MM.1S (cell line): ENCODE measurements around the gene RHOT1.
"Not testable (repeated sequence)": the region's sequence is repeated elsewhere in the genome, so short reads cannot be mapped to it uniquely, and the experiment has no call there.

Source experiments
- DNase-seq: peaks from one replicate; pipeline ENCODE4 v3.0.0-alpha.2; 2015
- H2AFZ ChIP-seq: fragments of 300-600 bp; sonication (generic); 2 replicates; pipeline ENCODE4 v1.6.0; 2016; ENCODE audit warnings: antibody characterized with exemption, low read length
- H3F3A ChIP-seq: fragments of 300-600 bp; sonication (generic); 2 replicates; pipeline ENCODE4 v1.6.1; 2016; ENCODE audit warnings: mild to moderate bottlenecking, antibody characterized with exemption, low read length, moderate library complexity, mixed read lengths; ENCODE audit not compliant: insufficient read depth
- H3K27ac ChIP-seq: fragments of 300-600 bp; sonication (generic); 2 replicates; pipeline ENCODE4 v1.5.1; 2016; ENCODE audit warnings: mild to moderate bottlenecking, low read length
- H3K27me3 ChIP-seq: fragments of 300-600 bp; sonication (generic); replicated peaks from 2 replicates; pipeline ENCODE4 v1.6.0; 2016; ENCODE audit warnings: low read length; ENCODE audit not compliant: insufficient read depth
- H3K36me3 ChIP-seq: fragments of 300-600 bp; sonication (generic); replicated peaks from 2 replicates; pipeline ENCODE4 v1.6.1; 2016; ENCODE audit warnings: mild to moderate bottlenecking, low read length, mixed read lengths; ENCODE audit not compliant: insufficient read depth
- H3K4me1 ChIP-seq: fragments of 300-600 bp; sonication (generic); 2 replicates; pipeline ENCODE4 v1.6.1; 2016; ENCODE audit warnings: low read length, mixed read lengths
- H3K4me2 ChIP-seq: fragments of 300-600 bp; sonication (generic); 2 replicates; pipeline ENCODE4 v1.6.0; 2016; ENCODE audit warnings: low read depth, low read length
- H3K4me3 ChIP-seq: fragments of 300-600 bp; sonication (generic); 2 replicates; pipeline ENCODE4 v1.5.1; 2016; ENCODE audit warnings: low read length, mixed read lengths
- H3K79me2 ChIP-seq: fragments of 300-600 bp; sonication (generic); 2 replicates; pipeline ENCODE4 v1.6.1; 2016; ENCODE audit warnings: mixed run types, low read length, mixed read lengths
- H3K9ac ChIP-seq: fragments of 300-600 bp; sonication (generic); 2 replicates; pipeline ENCODE4 v1.6.1; 2016; ENCODE audit warnings: low read length, mixed read lengths
- H3K9me2 ChIP-seq: fragments of 300-600 bp; sonication (generic); replicated peaks from 2 replicates; pipeline ENCODE4 v1.6.1; 2016; ENCODE audit warnings: mild to moderate bottlenecking, low read length, mixed read lengths; ENCODE audit not compliant: insufficient read depth
- H3K9me3 ChIP-seq: fragments of 300-600 bp; sonication (generic); replicated peaks from 2 replicates; pipeline ENCODE4 v1.6.1; 2016; ENCODE audit warnings: mild to moderate bottlenecking, low read length, mixed read lengths; ENCODE audit not compliant: insufficient read depth
- H4K20me1 ChIP-seq: fragments of 300-600 bp; sonication (generic); 2 replicates; pipeline ENCODE4 v1.6.1; 2016; ENCODE audit warnings: mild to moderate bottlenecking, low read length, moderate library complexity, mixed read lengths; ENCODE audit not compliant: insufficient read depth
- CTCF ChIP-seq: fragments of 300-600 bp; sonication (generic); IDR thresholded peaks from 2 replicates; pipeline ENCODE4 v1.5.1; 2016; ENCODE audit warnings: antibody characterized with exemption, low read length, mixed read lengths
- EZH2 ChIP-seq: fragments of 300-600 bp; sonication (generic); optimal IDR thresholded peaks from 2 replicates; pipeline ENCODE3; 2017; ENCODE audit warnings: low read depth, mild to moderate bottlenecking, antibody characterized with exemption, low read length, mixed read lengths
- EZH2phosphoT487 ChIP-seq: fragments of 300-600 bp; sonication (generic); IDR thresholded peaks from 2 replicates; pipeline ENCODE4 v1.6.1; 2018; ENCODE audit warnings: antibody characterized with exemption, low read length

RHOT1 gene

DNA sequence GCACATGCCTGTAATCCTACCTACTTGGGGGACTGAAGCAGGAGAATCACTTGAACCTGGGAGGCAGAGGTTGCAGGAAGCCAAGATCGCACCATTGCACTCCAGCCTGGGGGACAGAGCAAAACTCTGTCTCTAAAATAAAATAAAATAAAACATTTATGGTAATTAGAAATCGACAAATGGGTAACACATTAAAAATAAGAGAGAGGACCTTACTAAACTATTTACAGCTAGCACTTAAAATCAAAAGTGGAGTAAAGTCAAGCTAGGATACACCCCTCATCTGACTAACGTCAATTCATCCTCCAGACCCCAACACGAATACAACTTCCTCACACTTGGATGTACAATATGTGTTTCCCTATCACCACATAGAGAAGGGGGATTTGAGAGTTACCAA, 27.8 kb upstream of the RHOT1 start:
- Histone ChIP-seq H3K4me1 (no peaks in the 10 kb centered on the region), H3K9ac (no peak overlapping the region), H2AFZ (no peak overlapping the region), H3K4me2 (no peak overlapping the region), H3F3A (no peaks in the 10 kb centered on the region), H3K9me3 (no peaks in the 10 kb centered on the region), H3K4me3 (no peak overlapping the region), H3K27ac (no peak overlapping the region), H3K9me2 (no peaks in the 10 kb centered on the region), H4K20me1 (no peaks in the 10 kb centered on the region), H3K36me3 (no peaks in the 10 kb centered on the region), H3K27me3 (no peaks in the 10 kb centered on the region), H3K79me2 (no peaks in the 10 kb centered on the region)
- no peak for TF ChIP-seq EZH2phosphoT487
- no peak for TF ChIP-seq EZH2
- TF ChIP-seq CTCF = no peak
- DNase-seq = no peak

- H3K9me3 ChIP-seq, H3K9me2 ChIP-seq, H3K4me2 ChIP-seq, H3K79me2 ChIP-seq, H3K9ac ChIP-seq, H4K20me1 ChIP-seq, H3K4me3 ChIP-seq, H3F3A ChIP-seq, H2AFZ ChIP-seq, H3K4me1 ChIP-seq, DNase-seq, H3K27ac ChIP-seq, H3K27me3 ChIP-seq, H3K36me3 ChIP-seq: not testable (repeated sequence)
These were observed 26.8 kb upstream of the RHOT1 start for GRCh38 chr17:32115546-32115945.

- no peak overlapping the region for H2AFZ ChIP-seq
- H3F3A ChIP-seq = no peaks in the 10 kb centered on the region
- no peaks in the 10 kb centered on the region for H3K79me2 ChIP-seq
- H3K9me3 ChIP-seq = no peaks in the 10 kb centered on the region
- H3K36me3 ChIP-seq = no peaks in the 10 kb centered on the region
- H3K4me3 ChIP-seq = no peak overlapping the region
- no peak for TF ChIP-seq CTCF
- TF ChIP-seq EZH2 = no peak
- no peak for TF ChIP-seq EZH2phosphoT487
- H3K27me3 ChIP-seq = no peaks in the 10 kb centered on the region
- no peak overlapping the region for H3K4me2 ChIP-seq
- no peaks in the 10 kb centered on the region for H3K4me1 ChIP-seq
- DNase-seq = no peak
- H3K9me2 ChIP-seq = no peaks in the 10 kb centered on the region
- H3K9ac ChIP-seq = no peak overlapping the region
- no peak overlapping the region for H3K27ac ChIP-seq
- H4K20me1 ChIP-seq = no peaks in the 10 kb centered on the region
These were observed 25.4 kb upstream of the RHOT1 start for GRCh38 chr17:32116937-32117336.

DNA sequence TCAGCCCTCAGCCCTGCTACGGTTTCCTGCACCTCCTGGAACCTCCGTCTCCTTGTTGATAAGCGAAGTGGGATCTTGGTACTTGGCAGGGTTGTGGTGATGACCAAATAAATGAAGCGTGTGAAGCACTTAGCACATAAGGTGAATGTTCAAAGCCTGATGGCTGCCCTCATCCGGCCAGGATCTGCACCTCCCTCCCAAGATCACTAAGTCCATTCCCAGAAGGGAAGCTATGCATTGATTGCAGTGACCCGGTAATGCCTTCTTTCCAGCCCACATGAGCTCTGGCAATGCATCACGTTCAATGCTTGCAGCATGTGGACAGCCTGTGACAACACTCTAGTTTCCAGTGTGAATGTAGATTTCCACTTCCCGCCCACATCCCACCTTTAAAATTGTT, 24.9 kb upstream of the RHOT1 start:
- H3K9me3 ChIP-seq = no peaks in the 10 kb centered on the region
- no peak overlapping the region for H2AFZ ChIP-seq
- TF ChIP-seq CTCF (no peak), EZH2 (no peak)
- no peak overlapping the region for H3K4me3 ChIP-seq
- H4K20me1 ChIP-seq = no peaks in the 10 kb centered on the region
- H3K9ac ChIP-seq = no peak overlapping the region
- no peaks in the 10 kb centered on the region for H3K79me2 ChIP-seq
- no peaks in the 10 kb centered on the region for H3K4me1 ChIP-seq
- H3K27me3 ChIP-seq = no peaks in the 10 kb centered on the region
- H3K4me2 ChIP-seq = no peak overlapping the region
- H3F3A ChIP-seq = no peaks in the 10 kb centered on the region
- no peaks in the 10 kb centered on the region for H3K36me3 ChIP-seq
- no peaks in the 10 kb centered on the region for H3K9me2 ChIP-seq
- no peak overlapping the region for H3K27ac ChIP-seq
- DNase-seq = no peak

DNA sequence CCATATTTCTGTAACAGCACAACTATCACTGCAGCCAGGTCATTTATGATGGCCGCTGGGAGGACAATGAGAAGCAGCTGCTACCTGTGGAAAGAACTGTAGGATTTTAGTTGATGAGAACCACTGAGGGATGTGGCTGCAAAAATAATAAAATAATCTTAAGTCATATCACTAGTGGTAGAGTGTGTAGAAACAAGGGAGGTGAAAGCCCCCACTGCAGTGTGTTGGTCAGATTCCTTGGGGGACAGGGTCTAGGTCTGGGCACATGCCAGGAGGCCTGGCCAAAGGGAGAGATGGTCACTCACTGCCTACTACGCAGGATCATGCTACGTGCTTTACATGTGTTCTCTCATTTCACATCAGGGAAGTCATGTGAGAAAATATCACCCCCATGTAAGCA, 24.2 kb upstream of the RHOT1 start:
- not testable (repeated sequence) for H3K27ac ChIP-seq, H3F3A ChIP-seq, H3K4me1 ChIP-seq, H2AFZ ChIP-seq, H3K9me2 ChIP-seq, DNase-seq, H3K4me2 ChIP-seq, H3K9ac ChIP-seq, H3K9me3 ChIP-seq, H3K79me2 ChIP-seq, H3K36me3 ChIP-seq, H3K27me3 ChIP-seq, H4K20me1 ChIP-seq, H3K4me3 ChIP-seq
